ENCODE measurements around the gene SUPT6H. TPM values are rescaled to one million over a fixed set of nuclear protein-coding genes. Genes with fewer than 3 reads are reported as not detected.

SUPT6H gene
- total and polyA plus RNA-seq, 2 of the 8 experiments (the other 6 are each of a cell fraction or from before 2014, with no cell fraction given) = 32.0 to 59.9 TPM

DNA sequence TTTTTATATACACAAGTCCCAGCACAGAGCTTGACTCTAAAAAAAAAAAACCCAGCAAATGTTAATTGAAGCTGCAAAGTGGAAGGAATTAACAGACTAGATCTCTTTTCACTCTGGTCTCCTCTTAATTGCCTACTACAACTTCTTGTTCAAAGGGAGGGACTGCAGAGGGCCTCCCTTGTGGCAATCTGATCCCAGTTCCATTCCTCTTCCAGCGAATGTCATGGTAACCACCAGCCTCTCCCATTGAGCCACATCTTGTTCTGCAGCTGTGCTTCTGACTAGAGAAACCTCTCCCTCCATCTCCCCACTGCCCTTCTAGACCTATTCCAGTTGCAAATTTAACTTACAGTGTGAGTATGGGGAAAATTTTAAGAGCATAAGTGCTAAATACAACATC, 5.9 kb downstream of the SUPT6H start:
- H3K79me1 ChIP-seq (ENCODE audit: low read depth, low read length) = peaks cover 7% of the 10 kb centered on the region; the same call in 1 of the 2 replicates
- no peak overlapping the region for H2AK5ac ChIP-seq (ENCODE audit: low read depth, low read length)
- WGBS, 2 experiments (ENCODE audit: extremely low coverage in 1 of 2, insufficient coverage in 1 of 2, insufficient read length in 1 of 2, insufficient replicate concordance in 2 of 2, low coverage in 1 of 2, low lambda C conversion rate in 2 of 2, missing lambda C conversion rate in 1 of 2) = 100% methylated on average over 1 of the region's 1 CpG; no CpG with 5 or more reads in 1 of the 2 experiments
- no peak overlapping the region for H2AFZ ChIP-seq (ENCODE audit: low read length)
- H3K4me2 ChIP-seq (ENCODE audit: insufficient read depth in 1 of 2, low read depth in 2 of 2, low read length in 2 of 2) = no peak overlapping the region
- no peak overlapping the region for H3K18ac ChIP-seq (ENCODE audit: extremely low read depth, low read length)
- H3K79me2 ChIP-seq (ENCODE audit: control insufficient read depth in 1 of 2, insufficient read depth in 2 of 2, low read length in 2 of 2) = peaks cover 19 to 55% of the 10 kb centered on the region in 2 experiments
- no peaks in the 10 kb centered on the region for H3K9me3 ChIP-seq (ENCODE audit: insufficient read depth in 2 of 2, low read depth in 1 of 2, low read length in 1 of 2)
- no peak overlapping the region for H4K5ac ChIP-seq (ENCODE audit: insufficient read length, low read depth, low read length)
- H3K14ac ChIP-seq (ENCODE audit: insufficient read length) = no peak overlapping the region
- H2BK20ac ChIP-seq (ENCODE audit: low read length) = no peak overlapping the region
- no peak overlapping the region for H2BK12ac ChIP-seq (ENCODE audit: low read depth, low read length)
- H4K8ac ChIP-seq (ENCODE audit: extremely low read depth, insufficient read depth, low read length) = no peak overlapping the region
- CTCF ChIA-PET (ENCODE audit: partially characterized antibody) = interaction anchor here (0.8 to 2.3 kb wide), 7 partner anchors 10 to 539 kb away, joined by 3 to 14 read pairs (median 4); no protein-coding TSS in a partner anchor
- peaks cover 14 to 35% (median 18%) of the 10 kb centered on the region in 4 experiments for H3K36me3 ChIP-seq (ENCODE audit: control insufficient read depth in 2 of 4, insufficient read depth in 4 of 4, low read length in 3 of 4)
- no peak overlapping the region for H2BK5ac ChIP-seq (ENCODE audit: low read depth, low read length)
- no peak for DNase-seq (ENCODE audit: low read depth in 1 of 2, low spot score in 2 of 2)
- TF ChIP-seq EP300 (IDR thresholded peaks at IDR 0.05; ENCODE audit: borderline replicate concordance in 1 of 2, low read depth in 2 of 2, low read length in 2 of 2) = no peak
- TF ChIP-seq, protein P1, sequence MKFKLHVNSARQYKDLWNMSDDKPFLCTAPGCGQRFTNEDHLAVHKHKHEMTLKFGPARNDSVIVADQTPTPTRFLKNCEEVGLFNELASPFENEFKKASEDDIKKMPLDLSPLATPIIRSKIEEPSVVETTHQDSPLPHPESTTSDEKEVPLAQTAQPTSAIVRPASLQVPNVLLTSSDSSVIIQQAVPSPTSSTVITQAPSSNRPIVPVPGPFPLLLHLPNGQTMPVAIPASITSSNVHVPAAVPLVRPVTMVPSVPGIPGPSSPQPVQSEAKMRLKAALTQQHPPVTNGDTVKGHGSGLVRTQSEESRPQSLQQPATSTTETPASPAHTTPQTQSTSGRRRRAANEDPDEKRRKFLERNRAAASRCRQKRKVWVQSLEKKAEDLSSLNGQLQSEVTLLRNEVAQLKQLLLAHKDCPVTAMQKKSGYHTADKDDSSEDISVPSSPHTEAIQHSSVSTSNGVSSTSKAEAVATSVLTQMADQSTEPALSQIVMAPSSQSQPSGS (IDR thresholded peaks at IDR 0.05; ENCODE audit: low read length) = no peak
- TF ChIP-seq GABPA (IDR thresholded peaks at IDR 0.05; ENCODE audit: borderline replicate concordance, insufficient read depth, low read length) = no peak
- TF ChIP-seq TBP (IDR thresholded peaks at IDR 0.05; ENCODE audit: low read depth, low read length) = no peak
- no peak for TF ChIP-seq ZNF274 (IDR thresholded peaks at IDR 0.05; ENCODE audit: borderline replicate concordance, extremely low read depth, low read length)
- no peak for TF ChIP-seq POLR2A (IDR thresholded peaks at IDR 0.05; ENCODE audit: control extremely low read depth in 1 of 2, low read depth in 2 of 2, low read length in 2 of 2)
- TF ChIP-seq POU5F1 (IDR thresholded peaks at IDR 0.05; ENCODE audit: low read depth, low read length) = no peak
- no peak for TF ChIP-seq RAD21 (IDR thresholded peaks at IDR 0.05 in 1 of 2, conservative IDR thresholded peaks at IDR 0.05 in 1 of 2; ENCODE audit: low read depth in 2 of 2, low read length in 2 of 2)
- TF ChIP-seq YY1 (IDR thresholded peaks at IDR 0.05; ENCODE audit: low read depth, low read length) = no peak
- no peak for TF ChIP-seq SAP30 (IDR thresholded peaks at IDR 0.05; ENCODE audit: insufficient read depth, insufficient replicate concordance, low read length)
- TF ChIP-seq RNF2 (IDR thresholded peaks at IDR 0.05; ENCODE audit: borderline replicate concordance, low read depth, low read length, missing control alignments, poor library complexity, severe bottlenecking) = no peak
- no peak overlapping the region for H3K4me3 ChIP-seq (ENCODE audit: extremely low read depth in 1 of 4, insufficient read depth in 2 of 4, low read depth in 3 of 4, low read length in 4 of 4)
- H3K56ac ChIP-seq (replicated peaks; ENCODE audit: insufficient read length, low read depth, low read length) = no peak overlapping the region
- H4K20me1 ChIP-seq (replicated peaks in 1 of 2; ENCODE audit: control insufficient read depth in 1 of 2, insufficient read depth in 2 of 2, low read length in 2 of 2) = peaks cover 2 to 14% of the 10 kb centered on the region in 2 experiments
- no peak overlapping the region for H3K4ac ChIP-seq (replicated peaks; ENCODE audit: insufficient read length, low read depth, low read length)
- H3K27ac ChIP-seq (ENCODE audit: low read depth, low read length) = no peak overlapping the region
- H4K91ac ChIP-seq (replicated peaks; ENCODE audit: insufficient read length, low read length) = no peak overlapping the region
- H3K9ac ChIP-seq (replicated peaks in 1 of 4; ENCODE audit: extremely low read depth in 1 of 4, low read depth in 3 of 4, low read length in 3 of 4) = no peak overlapping the region
- no peak for FAIRE-seq
- H2BK15ac ChIP-seq (ENCODE audit: low read length) = no peak overlapping the region
- no peak overlapping the region for H2BK120ac ChIP-seq (replicated peaks; ENCODE audit: low read depth, low read length)
- no peaks in the 10 kb centered on the region for H3K23me2 ChIP-seq (ENCODE audit: low read depth, low read length)
- POLR2A ChIA-PET (ENCODE audit: partially characterized antibody) = interaction anchor here (0.9 to 1.7 kb wide), 8 partner anchors 8 to 184 kb away, joined by 3 to 7 read pairs (median 3); partner anchors contain the start of gene BLTP2
- no peaks in the 10 kb centered on the region; a peak in 3 of 7 replicates for H3K4me1 ChIP-seq (replicated peaks in 1 of 4; ENCODE audit: control insufficient read depth in 3 of 4, insufficient read depth in 4 of 4, low read length in 3 of 4)
- H3K23ac ChIP-seq (ENCODE audit: insufficient read length) = no peak overlapping the region
- no peaks in the 10 kb centered on the region for H3K27me3 ChIP-seq (replicated peaks in 1 of 4; ENCODE audit: control insufficient read depth in 3 of 4, extremely low read depth in 1 of 4, insufficient read depth in 3 of 4, low read length in 3 of 4)

Data from H1 (cell line).